GF-D8 (cell line): Measurements from ENCODE around the gene ACTR6.
"Not testable (repeated sequence)": the region's sequence is repeated elsewhere in the genome, so short reads cannot be mapped to it uniquely, and the experiment has no call there.

Source experiments
- DNase-seq: peaks from one replicate; lab custom pipeline; 2025; lab: John Stamatoyannopoulos, UW

ACTR6 gene

DNA sequence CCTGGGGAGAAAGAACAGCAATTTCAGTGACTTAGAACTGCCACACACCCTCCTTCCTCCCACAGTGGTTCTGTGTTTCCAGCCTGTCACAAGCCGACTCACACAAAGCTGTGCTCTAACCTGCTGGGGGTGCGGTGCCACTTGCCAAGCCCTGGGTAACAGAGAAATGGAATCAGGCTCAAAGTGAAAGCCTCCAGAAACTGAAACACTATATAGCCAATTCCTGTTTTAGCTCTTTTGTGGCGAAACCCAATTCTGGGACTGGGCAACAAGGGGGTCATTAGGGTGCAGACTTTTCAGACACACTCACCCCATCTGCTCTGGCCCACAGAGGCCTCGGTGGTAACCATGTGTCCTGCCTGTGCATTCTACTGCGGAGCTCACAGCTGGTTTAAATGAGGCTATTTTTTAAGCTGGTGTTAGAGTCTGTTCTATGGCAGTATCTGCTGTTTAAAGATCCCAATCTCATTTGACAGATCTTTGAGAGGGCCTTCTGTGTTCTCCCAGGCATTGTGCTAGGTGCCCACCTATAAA, 15.2 kb upstream of the ACTR6 start:
- DNase-seq: no peak

DNA sequence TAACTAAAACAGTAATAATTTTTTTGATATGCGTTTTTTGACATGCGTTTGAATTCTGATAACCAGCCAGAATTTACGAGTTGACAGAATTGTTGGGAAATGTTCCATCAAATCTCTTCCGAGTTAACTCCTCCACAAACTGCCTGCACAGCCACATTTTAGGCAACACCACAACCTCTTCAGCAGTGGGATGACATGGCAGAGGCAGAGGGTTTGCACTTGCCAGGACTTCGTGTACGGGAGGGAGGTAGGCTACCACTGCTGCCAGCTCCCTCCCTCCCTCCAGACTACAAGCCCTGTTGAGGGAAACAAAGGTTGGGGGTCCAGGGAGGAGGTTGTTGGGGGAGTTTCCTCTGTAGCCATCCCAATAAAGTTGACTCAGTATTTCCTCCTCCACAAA, 14.5 kb upstream of the ACTR6 start:
- DNase-seq: no peak

GRCh38 chr12:100187068-100187467, 13.5 kb upstream of the ACTR6 start:
- no peak for DNase-seq

GRCh38 chr12:100187857-100188519, 12.6 kb upstream of the ACTR6 start:
- no peak for DNase-seq

GRCh38 chr12:100188888-100189635, 11.6 kb upstream of the ACTR6 start:
- not testable (repeated sequence) for DNase-seq

- DNase-seq: no peak
Observed at GRCh38 chr12:100189636-100190394, 10.8 kb upstream of the ACTR6 start.

GRCh38 chr12:100193085-100193484, 7.5 kb upstream of the ACTR6 start:
- DNase-seq: no peak

DNA sequence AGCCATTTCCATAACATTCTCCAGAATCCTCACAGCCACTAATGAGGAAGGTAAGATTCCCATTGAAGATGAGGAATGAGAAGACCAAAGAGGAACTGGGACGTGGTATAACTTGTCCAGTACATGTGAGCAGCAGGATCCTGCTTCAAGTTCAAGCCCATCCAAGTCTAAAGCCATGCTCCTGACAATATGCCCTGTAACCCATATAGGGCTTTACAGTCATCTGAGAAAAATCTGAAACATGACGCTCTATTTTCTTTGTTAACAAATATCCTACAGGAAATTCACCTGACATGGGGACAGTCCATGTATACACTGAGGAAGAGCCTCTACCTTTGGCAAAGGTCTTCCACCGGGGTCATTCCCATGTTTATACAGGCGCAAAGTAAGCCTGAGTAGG, 3.1 kb upstream of the ACTR6 start:
- no peak for DNase-seq

DNA sequence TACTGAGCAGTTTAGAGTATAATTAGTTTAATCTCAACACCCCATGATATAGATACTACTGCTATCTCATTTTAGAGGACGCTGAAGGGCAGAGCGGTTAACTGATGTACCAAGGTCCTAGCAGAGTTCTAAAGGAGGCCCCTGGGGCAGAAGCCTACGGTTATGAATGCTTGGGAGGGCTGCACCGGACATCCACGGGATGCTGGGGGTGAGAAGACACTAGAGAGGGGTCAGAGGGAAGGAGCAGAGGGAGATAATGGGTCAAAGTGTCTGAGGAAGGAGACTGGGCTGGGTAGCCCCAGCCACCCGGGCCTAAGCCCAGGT, 1.6 kb upstream of the ACTR6 start:
- no peak for DNase-seq

DNA sequence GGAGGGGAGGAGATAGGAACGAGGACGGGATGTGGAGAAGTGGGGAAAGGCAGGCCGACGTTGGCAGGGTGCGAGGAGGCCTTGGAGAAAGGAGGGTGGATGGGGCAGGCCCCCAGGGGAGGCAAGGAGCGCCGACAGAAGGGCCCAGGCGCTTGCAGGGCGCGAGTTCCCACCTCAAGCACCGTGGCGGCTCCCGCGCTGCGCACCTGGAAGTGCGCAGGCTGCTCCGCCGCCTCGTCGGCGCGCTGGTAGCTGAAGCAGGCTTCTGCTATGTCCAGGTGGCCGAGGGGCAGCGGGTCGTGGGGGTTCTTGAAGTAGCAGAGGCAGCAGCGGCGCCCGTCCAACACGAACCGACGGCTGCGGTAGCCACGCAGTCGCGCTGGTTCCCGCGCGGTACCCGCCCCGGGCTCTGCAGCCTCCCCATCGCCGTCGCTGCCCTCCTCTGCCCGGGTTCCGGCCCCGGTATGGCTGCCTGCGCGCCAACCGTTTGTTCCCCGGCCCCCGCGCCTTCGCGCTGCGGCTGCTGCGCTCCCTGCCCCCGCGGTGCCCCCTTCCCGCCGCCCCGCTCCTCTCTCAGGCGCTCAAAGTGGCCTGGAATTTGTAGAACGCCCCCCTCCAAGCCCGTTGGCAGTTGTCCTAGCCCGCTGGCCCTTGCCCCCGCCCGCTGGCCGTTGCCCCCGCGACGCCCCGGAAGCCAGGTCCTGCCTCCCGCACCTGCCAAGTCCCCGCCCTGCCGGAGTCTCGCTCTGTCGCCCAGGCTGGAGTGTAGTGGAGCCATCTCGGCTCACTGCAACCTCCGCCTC, 1.1 kb upstream of the ACTR6 start:
- DNase-seq: peak; percentile 27

GRCh38 chr12:100201604-100202423, 1.2 kb downstream of the ACTR6 start:
- DNase-seq: no peak

GRCh38 chr12:100207311-100207710, 6.7 kb downstream of the ACTR6 start:
- no peak for DNase-seq

- no peak for DNase-seq
Observed at GRCh38 chr12:100208834-100209233, 8.2 kb downstream of the ACTR6 start.

- no peak for DNase-seq
Observed at GRCh38 chr12:100211698-100212097, 11.1 kb downstream of the ACTR6 start.

GRCh38 chr12:100213016-100213891, 12.6 kb downstream of the ACTR6 start:
- no peak for DNase-seq

GRCh38 chr12:100214518-100214917, 13.9 kb downstream of the ACTR6 start:
- no peak for DNase-seq

DNA sequence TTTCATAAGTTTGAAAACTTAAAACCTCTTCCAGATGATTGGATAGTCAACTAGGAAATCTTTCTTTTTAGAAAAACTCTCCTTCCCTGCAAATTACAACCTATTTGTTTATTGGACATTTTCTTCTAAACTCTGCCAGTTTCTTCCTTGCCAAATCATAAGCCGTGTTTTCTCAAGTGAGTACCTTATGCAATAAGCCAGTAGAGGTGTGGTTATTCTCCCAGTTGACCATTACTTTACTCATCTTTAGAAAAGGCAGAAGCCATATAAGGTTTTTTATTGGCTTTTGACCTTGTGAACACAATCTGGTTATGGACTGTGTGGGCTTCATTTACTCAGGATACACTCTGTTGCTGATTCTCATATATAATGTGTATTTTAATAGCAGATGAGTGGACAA, 14.6 kb downstream of the ACTR6 start:
- no peak for DNase-seq

GRCh38 chr12:100216337-100216736, 15.7 kb downstream of the ACTR6 start:
- no peak for DNase-seq

GRCh38 chr12:100219328-100220109, 18.9 kb downstream of the ACTR6 start:
- DNase-seq: no peak
